Stimulated activated CD4-positive, alpha-beta T cell treated with anti-CD3 and anti-CD28 coated beads, Interleukin-12 subunit alpha, Interleukin-12 subunit beta, amount 100 ng/mL, for 24 hours (primary cell): Measurements from ENCODE around the gene LZTS2.
A peak's percentile ranks its signal among the peaks of the same experiment; 100 is the strongest.

Experiments used
- DNase-seq, 2 experiments: peaks; one replicate each; pipeline ENCODE4 v3.0.0-alpha.2; 2020; ENCODE audit warnings: low read depth in 2 of 2

The LZTS2 gene

GRCh38 chr10:100979791-100980272, 19.8 kb upstream of the LZTS2 start:
- no peak for DNase-seq

DNA sequence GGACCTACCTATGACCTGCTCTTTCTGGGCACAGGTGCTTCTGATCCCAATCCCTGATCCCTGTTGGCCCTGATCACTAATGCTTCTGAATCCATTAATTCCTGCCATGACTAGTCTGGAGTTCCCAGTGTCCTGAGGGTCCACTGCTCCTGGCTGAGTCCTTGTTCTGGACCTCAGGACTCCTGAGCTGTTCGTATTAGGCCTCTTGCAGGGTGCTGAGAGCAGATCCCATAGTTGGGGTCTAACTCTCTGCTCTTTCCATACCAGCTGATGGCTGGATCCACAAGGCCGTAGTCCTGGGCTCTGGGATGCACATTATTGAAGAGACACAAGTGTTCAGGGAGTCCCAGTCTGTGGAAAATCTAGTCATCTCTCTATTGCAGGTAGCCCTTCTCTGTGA, 19.3 kb upstream of the LZTS2 start:
- no peak for DNase-seq

DNA sequence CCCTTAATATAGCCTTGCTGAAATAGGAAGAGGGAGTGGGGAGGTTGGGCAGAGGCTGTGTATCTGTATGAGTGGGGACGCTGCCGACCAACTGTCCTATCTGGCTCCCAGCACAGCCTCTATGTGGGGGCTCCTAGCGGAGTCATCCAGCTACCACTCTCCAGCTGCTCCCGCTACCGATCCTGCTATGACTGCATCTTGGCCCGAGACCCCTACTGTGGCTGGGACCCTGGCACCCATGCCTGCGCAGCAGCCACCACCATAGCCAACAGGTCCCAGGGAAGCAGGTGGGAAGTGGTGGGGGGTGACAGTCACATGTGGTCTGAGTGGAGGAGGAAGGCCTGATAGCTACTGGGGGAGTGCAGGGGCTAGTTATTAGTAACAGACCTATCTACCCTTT, 18.9 kb upstream of the LZTS2 start:
- no peak for DNase-seq

DNA sequence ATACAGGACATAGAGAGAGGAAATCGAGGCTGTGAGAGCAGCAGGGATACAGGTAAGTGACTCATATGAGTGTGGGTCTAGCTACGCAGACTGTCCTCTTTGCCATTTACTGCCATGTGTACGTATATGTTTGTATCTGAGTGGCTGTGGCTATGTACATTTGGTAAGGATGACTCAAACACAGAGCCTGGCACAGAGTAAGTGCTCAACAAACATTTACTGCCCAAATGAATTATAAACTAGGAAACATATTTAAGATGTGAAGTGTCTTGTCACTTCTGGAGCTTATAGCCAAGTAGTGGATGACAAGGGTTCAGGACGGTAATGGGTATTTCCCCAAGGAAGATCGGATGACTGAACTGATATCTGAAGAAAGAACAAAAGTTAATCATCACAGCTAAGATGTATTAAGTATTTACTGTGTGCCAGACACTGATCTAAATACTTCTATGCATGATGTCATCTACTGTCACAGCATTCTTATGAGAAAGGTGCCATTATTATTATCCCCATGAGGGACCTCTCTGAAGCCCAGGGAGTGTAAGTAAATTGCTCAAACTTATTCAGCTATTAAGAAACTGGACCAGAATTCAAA, 18.3 kb upstream of the LZTS2 start:
- no peak for DNase-seq

DNA sequence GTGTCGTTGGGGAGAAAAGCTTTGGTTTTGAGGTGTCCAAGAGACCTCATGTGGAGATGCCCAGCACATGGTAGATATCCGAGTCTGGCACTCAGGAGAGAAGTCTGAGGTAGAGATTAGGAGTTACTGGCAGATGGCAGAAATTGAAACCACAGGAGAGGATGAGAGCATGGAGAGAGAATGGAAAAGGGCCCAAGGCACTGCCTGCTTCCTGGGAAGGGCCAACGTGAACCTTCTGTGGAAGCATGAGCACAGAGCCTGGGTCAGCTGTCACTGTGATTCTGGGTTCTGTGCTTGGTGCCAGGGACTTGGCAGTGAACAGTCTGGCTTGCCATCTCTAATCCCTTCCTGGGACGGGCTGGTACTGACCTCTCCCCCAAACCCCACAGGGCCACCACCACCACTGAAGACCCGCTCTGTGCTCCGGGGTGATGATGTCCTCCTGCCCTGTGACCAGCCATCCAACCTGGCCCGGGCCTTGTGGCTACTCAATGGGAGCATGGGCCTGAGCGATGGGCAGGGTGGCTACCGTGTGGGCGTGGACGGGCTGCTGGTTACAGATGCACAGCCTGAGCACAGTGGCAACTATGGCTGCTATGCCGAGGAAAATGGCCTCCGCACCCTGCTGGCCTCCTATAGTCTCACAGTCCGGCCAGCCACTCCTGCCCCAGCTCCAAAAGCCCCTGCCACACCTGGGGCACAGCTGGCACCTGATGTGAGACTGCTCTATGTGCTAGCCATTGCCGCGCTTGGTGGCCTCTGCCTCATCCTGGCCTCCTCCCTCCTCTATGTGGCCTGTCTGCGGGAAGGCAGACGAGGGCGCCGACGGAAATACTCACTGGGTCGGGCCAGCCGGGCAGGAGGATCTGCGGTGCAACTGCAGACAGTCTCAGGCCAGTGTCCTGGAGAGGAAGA, 16.4 kb upstream of the LZTS2 start:
- no peak for DNase-seq

- DNase-seq = no peak
These were observed 15.5 kb upstream of the LZTS2 start for GRCh38 chr10:100983868-100984671.

DNA sequence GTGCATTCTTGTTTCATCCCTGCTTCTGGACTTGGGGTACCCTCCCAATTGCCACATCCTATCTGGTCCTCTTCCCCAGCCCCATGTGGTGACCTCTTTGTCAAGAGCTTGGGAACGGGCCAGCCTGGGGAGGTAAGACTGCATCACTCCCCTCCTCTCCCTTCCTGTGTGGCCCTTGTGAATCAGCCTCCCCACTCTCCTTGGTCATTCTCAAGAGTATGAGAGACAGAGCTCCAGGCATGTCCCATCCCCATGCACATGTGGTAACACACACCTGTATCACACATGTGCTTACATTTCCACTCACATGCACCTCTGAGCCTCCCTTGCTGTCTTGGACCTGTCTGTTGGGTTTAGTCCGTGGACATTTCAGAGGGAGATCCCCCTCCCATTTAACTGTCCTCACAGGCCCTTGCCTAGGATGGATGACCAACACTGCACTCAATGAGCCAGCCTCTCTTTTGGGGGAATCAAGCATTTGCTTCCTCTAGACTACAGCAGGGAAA, 14.9 kb upstream of the LZTS2 start:
- DNase-seq = no peak

DNA sequence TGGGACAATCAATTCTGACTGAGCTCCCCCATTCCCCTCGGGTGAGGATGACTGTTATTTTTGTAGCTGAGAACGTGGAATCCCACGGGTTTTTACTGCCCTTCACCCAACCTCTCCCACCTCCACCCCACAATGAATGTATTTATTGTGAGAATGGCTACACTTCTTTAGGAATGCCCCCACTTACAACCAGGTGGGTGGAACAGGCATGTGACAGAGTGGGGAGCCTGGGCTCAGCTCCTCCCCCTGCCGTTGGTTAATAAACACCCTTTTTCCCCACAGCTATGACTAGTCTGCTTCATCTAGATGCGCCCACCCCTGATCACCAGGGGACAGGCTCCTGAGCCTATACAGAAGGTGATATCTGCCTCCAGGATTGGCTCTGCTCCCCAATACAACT, 14.3 kb upstream of the LZTS2 start:
- no peak for DNase-seq

DNA sequence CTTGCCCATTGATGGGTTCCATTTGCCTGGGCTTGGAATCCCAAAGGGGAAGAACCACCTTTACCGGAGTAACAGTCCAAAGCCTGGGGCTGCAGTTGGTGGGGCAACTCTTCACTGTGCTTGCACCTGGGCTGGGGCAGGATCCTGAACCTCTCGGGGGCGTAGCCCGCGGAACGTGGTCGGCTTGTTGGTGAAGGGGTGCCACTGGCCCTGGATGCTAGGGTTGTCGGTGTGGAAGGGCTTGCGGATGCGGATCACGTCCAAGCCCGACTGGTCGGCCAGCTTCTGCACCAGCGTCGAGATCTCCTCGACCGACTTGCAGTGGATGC, 13.0 kb upstream of the LZTS2 start:
- no peak for DNase-seq

- peak; percentile 77 to 80 for DNase-seq
These were observed 12.5 kb upstream of the LZTS2 start, which contains the start of the genes MRPL43 and TWNK for GRCh38 chr10:100986952-100987684. Gene MRPL43, minus strand, starts transcription at chr10:100987497. Its CDS starts 54 bp downstream, at chr10:100987443. Gene TWNK, plus strand, starts transcription at chr10:100987543. Its CDS starts 668 bp downstream, at chr10:100988211.

- no peak for DNase-seq
These were observed 11.9 kb upstream of the LZTS2 start for GRCh38 chr10:100987685-100988049.

DNA sequence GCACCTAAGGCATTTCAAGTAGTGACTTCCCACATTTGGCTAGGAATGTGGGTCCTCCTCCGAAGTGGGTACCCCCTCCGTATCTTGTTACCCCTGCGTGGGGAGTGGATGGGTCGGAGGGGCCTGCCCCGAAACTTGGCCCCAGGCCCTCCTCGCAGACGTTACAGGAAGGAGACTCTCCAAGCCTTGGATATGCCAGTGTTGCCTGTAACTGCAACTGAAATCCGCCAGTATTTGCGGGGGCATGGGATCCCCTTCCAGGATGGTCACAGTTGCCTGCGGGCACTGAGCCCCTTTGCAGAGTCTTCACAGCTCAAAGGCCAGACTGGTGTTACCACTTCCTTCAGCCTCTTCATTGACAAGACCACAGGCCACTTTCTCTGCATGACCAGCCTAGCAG, 11.4 kb upstream of the LZTS2 start:
- DNase-seq = no peak

- no peak for DNase-seq
These were observed 10.5 kb upstream of the LZTS2 start for GRCh38 chr10:100989088-100989487.

DNA sequence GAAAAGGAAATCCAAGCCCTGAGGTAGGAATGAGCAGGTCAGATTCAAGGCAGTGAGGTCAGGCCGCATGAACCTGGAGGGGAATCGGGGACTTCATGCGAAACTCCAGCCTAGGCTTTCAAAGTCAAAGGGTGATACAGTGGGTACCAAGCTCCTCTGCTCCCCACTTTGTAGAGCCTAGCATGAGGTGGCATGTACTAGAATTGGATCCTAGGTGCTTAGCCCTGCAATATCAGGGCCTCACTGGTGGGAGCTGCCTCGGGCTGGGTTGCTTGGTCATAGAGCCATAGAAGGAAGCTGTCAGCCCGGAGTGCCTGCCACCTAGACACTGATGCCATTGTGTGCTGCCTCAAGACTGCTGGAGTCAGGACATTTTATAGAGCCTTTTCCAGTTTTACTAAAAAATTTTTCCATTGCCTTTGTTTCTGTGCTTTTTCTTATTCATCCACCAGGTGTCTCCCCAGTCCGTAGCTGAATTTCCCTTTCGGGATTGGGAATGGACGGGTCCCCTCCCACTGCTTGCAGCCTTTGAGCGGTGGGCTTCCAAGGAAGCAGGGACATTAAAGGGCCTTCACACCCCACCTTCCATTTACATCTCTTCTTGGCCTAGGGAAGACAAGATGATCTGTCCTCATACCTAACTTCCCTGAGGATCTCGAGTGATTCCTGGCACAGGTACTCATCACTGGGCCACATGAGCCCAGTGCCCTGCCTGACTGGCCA, 5.5 kb upstream of the LZTS2 start:
- DNase-seq = no peak

DNA sequence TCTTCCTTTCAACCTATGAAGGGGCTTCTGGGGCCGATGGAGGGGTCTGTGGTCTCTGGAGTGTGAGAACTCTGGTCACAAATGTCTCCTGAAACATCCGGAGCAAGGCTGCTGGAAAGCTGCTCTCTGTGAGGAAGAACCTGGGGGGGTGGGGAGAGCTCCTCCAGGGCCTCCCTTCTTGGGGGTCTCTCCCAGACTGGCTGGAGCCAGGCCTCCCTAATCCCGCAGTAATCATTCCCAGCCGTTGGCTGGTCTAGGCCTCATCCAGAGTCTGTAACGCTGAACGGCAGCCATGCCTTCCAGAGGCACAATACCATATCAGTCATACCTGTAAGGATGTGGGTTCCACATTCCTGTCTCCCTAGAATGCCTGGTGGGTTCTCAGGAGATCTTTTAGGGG, 4.4 kb upstream of the LZTS2 start:
- no peak for DNase-seq

GRCh38 chr10:100996678-100997359, 2.8 kb upstream of the LZTS2 start:
- DNase-seq = peak in 1 of 2 experiments; percentile 27

- peak; percentile 43 to 64 for DNase-seq
These were observed 2.0 kb upstream of the LZTS2 start for GRCh38 chr10:100997360-100998182.

DNA sequence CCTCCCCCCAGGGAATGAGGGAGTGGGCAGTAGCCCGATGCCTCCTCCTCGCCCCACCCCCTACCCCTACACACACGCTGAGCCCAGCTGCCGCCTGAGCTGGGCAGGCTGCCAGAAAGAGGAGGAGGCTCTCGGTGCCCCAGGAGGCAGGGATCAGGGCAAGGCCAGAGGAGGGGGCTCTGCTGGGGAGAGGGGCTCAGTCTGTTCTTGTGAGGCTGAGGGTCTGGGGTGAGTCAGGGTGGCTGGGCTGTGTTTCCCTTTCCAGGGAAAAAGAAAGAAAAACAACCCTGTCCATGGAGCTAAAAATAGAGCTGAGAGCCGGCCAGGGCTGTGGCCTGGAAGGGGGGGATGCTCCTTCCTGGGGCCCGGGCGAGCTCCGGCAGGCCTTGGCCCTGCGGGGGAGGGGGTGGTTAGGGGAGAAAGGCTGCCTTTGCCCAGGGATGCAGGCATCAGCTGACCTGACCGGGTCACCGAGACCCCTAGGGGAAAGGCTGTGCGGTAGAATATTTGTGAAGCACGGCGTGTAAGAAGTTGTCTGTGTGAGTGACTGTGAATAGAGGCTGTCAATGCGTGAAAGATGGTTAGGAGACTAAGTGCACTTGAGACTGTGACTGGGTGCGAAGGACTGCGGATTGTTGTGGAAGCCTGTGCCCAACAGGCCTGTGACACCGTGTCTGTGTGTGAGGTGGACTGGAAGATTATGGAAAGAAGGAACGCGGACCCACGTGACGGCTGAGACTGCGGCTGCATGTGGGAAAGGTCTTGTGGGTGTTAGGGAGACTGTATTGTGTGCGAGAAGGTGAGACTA, 1.2 kb upstream of the LZTS2 start:
- DNase-seq = peak in 1 of 2 experiments; percentile 60
